CD14-positive monocyte (primary cell): ENCODE data around the gene CARMIL1. TPM values are rescaled to one million over a fixed set of nuclear protein-coding genes. Genes with fewer than 3 reads are reported as not detected.

Experiments
- DNase-seq, 3 donors: peaks; one replicate each; pipeline ENCODE4 v3.0.0-alpha.2; 2011 to 2022
- H2AFZ ChIP-seq: 2 replicates; pipeline ENCODE4 v1.6.0; 2012; ENCODE audit warnings: mild to moderate bottlenecking, low read depth, low read length, inconsistent platforms; ENCODE audit not compliant: insufficient read depth, poor library complexity, severe bottlenecking
- H3K27ac ChIP-seq, 2 donors: 1 replicate in 1 of 2; 2 replicates in 1 of 2; pipeline ENCODE4 v1.5.1; 2012 to 2013; ENCODE audit warnings: low read length in 2 of 2, control low read depth in 1 of 2, inconsistent platforms in 1 of 2, low read depth in 1 of 2, mild to moderate bottlenecking in 1 of 2
- H3K27me3 ChIP-seq, 2 donors: one replicate each; pipeline versions ENCODE4 v1.6.0 to v1.6.1; 2011 to 2013; ENCODE audit warnings: low read length in 2 of 2; ENCODE audit not compliant: control insufficient read depth in 2 of 2, insufficient read depth in 2 of 2
- H3K36me3 ChIP-seq, 2 donors: replicated peaks in 1 of 2; 1 replicate in 1 of 2; 2 replicates in 1 of 2; pipeline versions ENCODE4 v1.5.1 to v1.6.1; 2012 to 2013; ENCODE audit warnings: low read length in 2 of 2, control low read depth in 1 of 2, inconsistent platforms in 1 of 2, mild to moderate bottlenecking in 1 of 2; ENCODE audit not compliant: insufficient read depth in 2 of 2, control insufficient read depth in 1 of 2
- H3K4me1 ChIP-seq, 2 donors: 1 replicate in 1 of 2; 2 replicates in 1 of 2; pipeline versions ENCODE4 v1.5.1 to v1.6.1; 2012 to 2013; ENCODE audit warnings: low read length in 2 of 2, control low read depth in 1 of 2, inconsistent platforms in 1 of 2, mild to moderate bottlenecking in 1 of 2, moderate library complexity in 1 of 2; ENCODE audit not compliant: insufficient read depth in 2 of 2, control insufficient read depth in 1 of 2
- H3K4me2 ChIP-seq: replicated peaks from 2 replicates; pipeline ENCODE3; 2012; ENCODE audit warnings: low read length, moderate library complexity, mild to moderate bottlenecking; ENCODE audit not compliant: poor library complexity, severe bottlenecking; ENCODE audit errors: extremely low read depth
- H3K4me3 ChIP-seq, 3 experiments: fragments of 200-600 bp in 1 of 3; sonication (generic) in 1 of 3; replicated peaks in 1 of 3; 1 replicate in 2 of 3; 2 replicates in 1 of 3; pipeline ENCODE4 v1.5.1; 2011 to 2013; ENCODE audit warnings: low read length in 3 of 3, mild to moderate bottlenecking in 3 of 3, control low read depth in 2 of 3, low read depth in 2 of 3, inconsistent platforms in 1 of 3, moderate library complexity in 1 of 3
- H3K79me2 ChIP-seq: 2 replicates; pipeline ENCODE4 v1.6.0; 2012; ENCODE audit warnings: mild to moderate bottlenecking, control low read depth, inconsistent platforms, low read length, moderate library complexity; ENCODE audit not compliant: insufficient read depth
- H3K9ac ChIP-seq: 2 replicates; pipeline ENCODE4 v1.6.0; 2017; ENCODE audit warnings: low read length, mild to moderate bottlenecking; ENCODE audit not compliant: insufficient read depth, poor library complexity, severe bottlenecking
- H3K9me3 ChIP-seq, 2 donors: replicated peaks in 1 of 2; 1 replicate in 1 of 2; 2 replicates in 1 of 2; pipeline versions ENCODE4 v1.5.1 to v1.6.1; 2012 to 2013; ENCODE audit warnings: low read length in 2 of 2, control low read depth in 1 of 2; ENCODE audit not compliant: control insufficient read depth in 1 of 2, insufficient read depth in 1 of 2
- H4K20me1 ChIP-seq: 2 replicates; pipeline ENCODE4 v1.6.0; 2012; ENCODE audit warnings: mild to moderate bottlenecking, low read length, control low read depth, moderate library complexity; ENCODE audit not compliant: insufficient read depth
- H3K27ac Mint-ChIP-seq, 7 donors: one replicate each; pipeline ENCODE4 v1.8.0; 2020; ENCODE audit warnings: mild to moderate bottlenecking in 7 of 7, mixed read lengths in 7 of 7, moderate library complexity in 6 of 7, inconsistent platforms in 2 of 7
- H3K27me3 Mint-ChIP-seq, 3 donors: one replicate each; pipeline ENCODE4 v1.8.0; 2021 to 2022; ENCODE audit warnings: low read depth in 3 of 3, mild to moderate bottlenecking in 3 of 3, mixed read lengths in 3 of 3, moderate library complexity in 3 of 3, inconsistent platforms in 1 of 3
- H3K36me3 Mint-ChIP-seq, 2 donors: one replicate each; pipeline ENCODE4 v1.8.0; 2020; ENCODE audit warnings: mixed read lengths in 2 of 2, inconsistent platforms in 1 of 2, mild to moderate bottlenecking in 1 of 2
- H3K4me1 Mint-ChIP-seq: one replicate; pipeline ENCODE4 v1.8.0; 2020; ENCODE audit warnings: mild to moderate bottlenecking, mixed read lengths
- H3K4me3 Mint-ChIP-seq, 2 donors: one replicate each; pipeline ENCODE4 v1.8.0; 2020; ENCODE audit warnings: mild to moderate bottlenecking in 2 of 2, mixed read lengths in 2 of 2, moderate library complexity in 1 of 2
- H3K9me3 Mint-ChIP-seq, 7 donors: one replicate each; pipeline ENCODE4 v1.8.0; 2020 to 2022; ENCODE audit warnings: mixed read lengths in 7 of 7, mild to moderate bottlenecking in 6 of 7, moderate library complexity in 6 of 7, inconsistent platforms in 2 of 7
- WGBS: methylation state at CpG from one replicate; pipeline ENCODE4 v1.1.5; 2013; ENCODE audit warnings: missing lambda C conversion rate; ENCODE audit not compliant: insufficient coverage; 5-methylcytosine and 5-hydroxymethylcytosine counted together
- intact Hi-C, 2 donors: fragments of 100-400 bp; cut with micrococcal nuclease; formaldehyde crosslinking; loops; one replicate each; pipeline versions ENCODE4 v1.15.0 to v1.15.1; 2023
- polyA plus RNA-seq, 3 donors: library from polyadenylated mRNA; depleted of rRNA in 1 of 3; unstranded in 2 of 3; stranded (reverse) in 1 of 3; fragments of 300-500 nt in 2 of 3; fragments of >200 nt in 1 of 3; fragmentation: Illumina TruSeq in 2 of 3; gene quantifications; 1 replicate in 2 of 3; 2 replicates in 1 of 3; pipeline ENCODE4 v1.2.3, GENCODE V29; 2012 to 2021
- TF ChIP-seq, protein P1 (sequence below): fragments of 200-600 bp; IDR thresholded peaks from one replicate; pipeline ENCODE4 v1.8.0; 2022; ENCODE audit warnings: antibody characterized with exemption, mild to moderate bottlenecking

Gene CARMIL1
- polyA plus RNA-seq, 3 donors: 0.30 to 0.49 (median 0.41) TPM

DNA sequence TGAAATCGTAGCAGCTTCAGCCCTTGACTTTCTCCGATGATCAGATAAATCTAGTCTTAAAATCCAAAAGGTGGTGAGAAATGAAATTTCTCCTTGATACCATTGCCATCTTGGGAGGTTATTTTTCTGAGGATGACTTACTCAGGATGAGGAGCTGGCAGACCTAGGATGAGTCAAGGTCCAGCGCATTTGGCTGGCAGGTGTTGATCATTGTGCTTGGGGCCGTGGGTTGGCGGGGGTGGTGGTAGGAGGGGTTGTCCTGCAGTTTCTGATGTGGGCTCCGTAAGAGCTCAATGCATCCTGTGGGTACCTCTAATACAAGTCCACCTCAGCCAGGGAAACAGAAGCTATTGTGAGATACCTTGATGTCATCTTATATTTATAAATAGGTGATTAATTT, 224.5 kb downstream of the CARMIL1 start:
- no peak overlapping the region for H3K4me3 ChIP-seq
- H3K27ac ChIP-seq: no peak overlapping the region
- H3K4me2 ChIP-seq: no peak overlapping the region
- no peaks in the 10 kb centered on the region for H3K4me1 ChIP-seq
- no peaks in the 10 kb centered on the region for H3K36me3 Mint-ChIP-seq
- DNase-seq: no peak
- no peak overlapping the region for H2AFZ ChIP-seq
- peaks cover 0 to 2% (median 0%) of the 10 kb centered on the region in 3 donors for H3K27me3 Mint-ChIP-seq
- intact Hi-C loops: no loop called here
- no peaks in the 10 kb centered on the region for H3K4me1 Mint-ChIP-seq
- no peaks in the 10 kb centered on the region for H3K27me3 ChIP-seq
- no CpG with 5 or more reads among the region's 6 CpGs for WGBS
- H3K79me2 ChIP-seq: no peaks in the 10 kb centered on the region
- no peak overlapping the region for H3K9ac ChIP-seq
- no peaks in the 10 kb centered on the region for H3K9me3 ChIP-seq
- no peak overlapping the region for H3K27ac Mint-ChIP-seq
- no peaks in the 10 kb centered on the region for H3K9me3 Mint-ChIP-seq
- H3K4me3 Mint-ChIP-seq: no peak overlapping the region
- TF ChIP-seq, protein P1, sequence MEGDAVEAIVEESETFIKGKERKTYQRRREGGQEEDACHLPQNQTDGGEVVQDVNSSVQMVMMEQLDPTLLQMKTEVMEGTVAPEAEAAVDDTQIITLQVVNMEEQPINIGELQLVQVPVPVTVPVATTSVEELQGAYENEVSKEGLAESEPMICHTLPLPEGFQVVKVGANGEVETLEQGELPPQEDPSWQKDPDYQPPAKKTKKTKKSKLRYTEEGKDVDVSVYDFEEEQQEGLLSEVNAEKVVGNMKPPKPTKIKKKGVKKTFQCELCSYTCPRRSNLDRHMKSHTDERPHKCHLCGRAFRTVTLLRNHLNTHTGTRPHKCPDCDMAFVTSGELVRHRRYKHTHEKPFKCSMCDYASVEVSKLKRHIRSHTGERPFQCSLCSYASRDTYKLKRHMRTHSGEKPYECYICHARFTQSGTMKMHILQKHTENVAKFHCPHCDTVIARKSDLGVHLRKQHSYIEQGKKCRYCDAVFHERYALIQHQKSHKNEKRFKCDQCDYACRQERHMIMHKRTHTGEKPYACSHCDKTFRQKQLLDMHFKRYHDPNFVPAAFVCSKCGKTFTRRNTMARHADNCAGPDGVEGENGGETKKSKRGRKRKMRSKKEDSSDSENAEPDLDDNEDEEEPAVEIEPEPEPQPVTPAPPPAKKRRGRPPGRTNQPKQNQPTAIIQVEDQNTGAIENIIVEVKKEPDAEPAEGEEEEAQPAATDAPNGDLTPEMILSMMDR: no peak
- no peaks in the 10 kb centered on the region for H4K20me1 ChIP-seq
- no peaks in the 10 kb centered on the region for H3K36me3 ChIP-seq

DNA sequence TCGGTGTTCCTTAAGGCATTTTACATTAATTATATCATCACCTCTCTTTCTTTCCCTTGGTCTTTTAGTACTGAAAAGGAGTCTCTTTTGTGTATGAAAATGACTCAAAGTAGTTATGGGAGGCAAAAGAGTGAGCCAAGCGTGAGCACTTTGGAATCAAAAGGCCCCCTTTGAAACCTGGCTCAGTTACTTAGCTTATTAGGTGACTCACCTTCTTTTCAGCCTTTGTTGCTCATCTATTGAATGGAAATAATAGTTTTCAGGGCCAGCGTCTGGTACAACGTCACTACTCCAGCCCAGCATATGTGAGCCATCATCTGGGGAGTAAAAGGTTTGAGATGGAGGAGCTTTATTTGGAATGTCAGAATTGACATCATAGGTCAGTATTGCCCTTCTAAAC, 225.5 kb downstream of the CARMIL1 start:
- no peak overlapping the region for H3K4me3 ChIP-seq
- Mint-ChIP-seq H3K27me3 (peaks cover 0 to 2% (median 0%) of the 10 kb centered on the region in 3 donors), H3K36me3 (no peaks in the 10 kb centered on the region), H3K27ac (no peak overlapping the region), H3K4me1 (no peaks in the 10 kb centered on the region), H3K9me3 (no peaks in the 10 kb centered on the region), H3K4me3 (no peak overlapping the region)
- TF ChIP-seq, protein P1: no peak
- no peaks in the 10 kb centered on the region for H4K20me1 ChIP-seq
- WGBS: no CpG with 5 or more reads among the region's 4 CpGs
- H3K36me3 ChIP-seq: no peaks in the 10 kb centered on the region
- H3K9ac ChIP-seq: no peak overlapping the region
- intact Hi-C loops: no loop called here
- H3K4me2 ChIP-seq: no peak overlapping the region
- no peak overlapping the region for H3K27ac ChIP-seq
- H3K4me1 ChIP-seq: no peaks in the 10 kb centered on the region
- H3K9me3 ChIP-seq: no peaks in the 10 kb centered on the region
- H3K79me2 ChIP-seq: no peaks in the 10 kb centered on the region
- H3K27me3 ChIP-seq: no peaks in the 10 kb centered on the region
- no peak overlapping the region for H2AFZ ChIP-seq
- no peak for DNase-seq
